Naive B cell (primary cell): ENCODE measurements around the gene DLX1. TPM values are rescaled to one million over a fixed set of nuclear protein-coding genes. Genes with fewer than 3 reads are reported as not detected.

Source experiments
- ATAC-seq, 2 donors: fragments of 150-1000 bp; cut with Tn5 transposase; 2 replicates each; pipeline ENCODE4 v1.10.0; 2021; ENCODE audit warnings: low read depth in 2 of 2, mild to moderate bottlenecking in 2 of 2, moderate library complexity in 2 of 2
- DNase-seq: peaks from one replicate; pipeline ENCODE4 v3.0.0; 2022
- H3K27ac Mint-ChIP-seq, 6 donors: one replicate each; pipeline ENCODE4 v1.8.0; 2020 to 2022; ENCODE audit warnings: mild to moderate bottlenecking in 6 of 6, mixed read lengths in 6 of 6, moderate library complexity in 5 of 6, inconsistent platforms in 2 of 6
- H3K27me3 Mint-ChIP-seq, 3 donors: one replicate each; pipeline ENCODE4 v1.8.0; 2021 to 2022; ENCODE audit warnings: mixed read lengths in 3 of 3, mild to moderate bottlenecking in 1 of 3
- H3K36me3 Mint-ChIP-seq, 2 donors: one replicate each; pipeline ENCODE4 v1.8.0; 2020 to 2022; ENCODE audit warnings: mixed read lengths in 2 of 2, inconsistent platforms in 1 of 2, mild to moderate bottlenecking in 1 of 2
- H3K4me1 Mint-ChIP-seq, 3 donors: one replicate each; pipeline ENCODE4 v1.8.0; 2020 to 2022; ENCODE audit warnings: mixed read lengths in 3 of 3, inconsistent platforms in 1 of 3, mild to moderate bottlenecking in 1 of 3, moderate library complexity in 1 of 3
- H3K4me3 Mint-ChIP-seq, 8 donors: one replicate each; pipeline ENCODE4 v1.8.0; 2020 to 2022; ENCODE audit warnings: mild to moderate bottlenecking in 8 of 8, mixed read lengths in 8 of 8, moderate library complexity in 8 of 8, inconsistent platforms in 2 of 8
- H3K9me3 Mint-ChIP-seq, 7 donors: one replicate each; pipeline ENCODE4 v1.8.0; 2020 to 2022; ENCODE audit warnings: mixed read lengths in 7 of 7, mild to moderate bottlenecking in 5 of 7, inconsistent platforms in 2 of 7, moderate library complexity in 1 of 7
- polyA plus RNA-seq, 6 donors: library from polyadenylated mRNA; unstranded; fragments of 300-500 nt; fragmentation: Illumina TruSeq; gene quantifications; one replicate each; pipeline ENCODE4 v1.2.3, GENCODE V29; 2021; ENCODE audit warnings: low read depth in 6 of 6

Gene DLX1
- polyA plus RNA-seq, 6 donors from 2014 or later = not detected

DNA sequence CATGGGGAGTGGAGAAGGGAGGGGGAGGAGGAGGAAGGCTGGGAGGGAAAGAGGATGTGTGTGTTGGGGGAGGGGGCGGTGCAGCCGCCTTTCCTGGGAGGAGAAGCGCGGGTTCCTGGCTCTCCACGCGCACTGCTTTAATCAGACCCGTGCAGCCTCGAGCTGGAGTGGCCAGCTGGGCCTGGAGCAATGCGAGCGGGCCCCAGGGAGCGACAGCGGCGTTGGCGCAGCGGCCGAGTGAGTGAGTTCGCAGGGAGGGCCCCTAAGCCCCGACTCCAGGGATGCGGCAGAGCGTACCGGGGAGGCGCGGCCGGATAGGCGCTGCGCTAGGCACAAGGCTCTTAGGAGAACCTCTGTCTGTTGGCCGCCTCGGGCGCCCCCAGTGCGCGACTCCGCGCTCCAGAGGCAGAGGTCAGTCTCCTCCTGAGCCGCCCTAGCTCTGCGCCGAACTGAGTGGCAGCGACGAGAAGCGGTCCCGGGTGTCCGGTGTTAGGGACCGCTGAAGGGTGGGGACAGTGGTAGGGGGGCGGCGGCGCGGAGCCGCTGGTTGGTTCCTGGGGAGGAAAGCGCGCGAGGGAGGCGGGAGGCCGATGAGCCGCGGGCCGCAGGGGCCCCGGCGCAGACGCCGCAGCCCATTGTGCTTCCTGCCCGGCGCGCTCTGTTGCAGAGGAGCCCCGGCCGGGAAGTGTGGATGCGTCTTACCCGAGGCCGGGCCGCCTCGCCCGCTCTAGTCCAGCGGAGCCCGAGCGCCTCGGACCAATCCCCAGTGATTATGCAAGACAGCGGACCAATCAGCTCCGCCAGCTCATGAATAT is 455 bp upstream of the DLX1 start:
- peaks cover 19 to 46% (median 33%) of the 10 kb centered on the region in 3 donors for H3K4me1 Mint-ChIP-seq
- H3K36me3 Mint-ChIP-seq = peaks cover 7 to 14% of the 10 kb centered on the region in 2 donors
- peak overlapping the region in 5 of 6 donors; percentile 84 to 96 (median 95) for H3K27ac Mint-ChIP-seq
- DNase-seq = no peak
- peaks cover 76 to 93% (median 84%) of the 10 kb centered on the region in 3 donors for H3K27me3 Mint-ChIP-seq
- H3K9me3 Mint-ChIP-seq = peaks cover 0 to 49% (median 39%) of the 10 kb centered on the region in 7 donors
- peak; percentile 32 to 60 for ATAC-seq
- H3K4me3 Mint-ChIP-seq = peak overlapping the region; percentile 73 to 88 (median 85)

DNA sequence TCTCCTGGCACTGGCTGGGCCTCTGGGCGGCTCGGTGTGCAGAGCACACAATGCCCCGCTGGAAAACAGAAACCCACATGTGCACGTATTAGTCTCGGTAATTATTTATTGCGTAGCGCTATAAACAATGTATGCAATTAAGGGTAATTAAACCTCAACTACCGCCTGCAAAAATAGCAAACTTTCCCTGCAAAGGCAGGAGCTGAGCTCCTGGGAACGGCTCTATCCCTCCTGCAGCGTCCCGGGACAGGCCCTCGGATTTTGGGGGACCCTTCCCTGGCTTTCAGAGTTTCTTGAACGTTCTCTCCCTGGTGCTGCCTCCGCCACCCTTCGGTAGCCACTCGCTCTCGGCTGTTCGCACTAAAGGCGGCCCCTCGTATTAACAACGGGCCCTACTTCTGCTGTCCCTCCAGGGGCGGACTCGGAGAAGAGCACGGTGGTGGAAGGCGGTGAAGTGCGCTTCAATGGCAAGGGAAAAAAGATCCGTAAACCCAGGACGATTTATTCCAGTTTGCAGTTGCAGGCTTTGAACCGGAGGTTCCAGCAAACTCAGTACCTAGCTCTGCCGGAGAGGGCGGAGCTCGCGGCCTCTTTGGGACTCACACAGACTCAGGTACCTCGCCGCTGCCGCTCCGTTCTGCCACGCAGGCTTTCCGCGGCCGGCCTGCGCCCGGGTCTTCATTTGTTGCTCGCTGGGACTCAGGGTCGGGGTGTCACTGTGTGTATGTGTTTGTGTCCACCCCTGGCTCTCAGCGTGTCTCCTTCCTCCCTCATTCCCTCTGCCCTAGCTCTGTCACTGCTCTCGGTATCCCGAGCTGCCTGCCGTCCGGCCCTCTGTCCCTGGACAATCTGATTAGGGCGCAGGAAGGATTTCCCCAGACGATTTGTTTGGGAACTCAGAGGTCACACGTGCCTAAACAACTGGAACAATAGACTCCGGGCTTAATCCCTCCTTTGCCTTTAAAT is 1.2 kb downstream of the DLX1 start:
- peak overlapping the region; percentile 30 to 88 (median 73) for H3K4me3 Mint-ChIP-seq
- H3K36me3 Mint-ChIP-seq = peaks cover 7 to 14% of the 10 kb centered on the region in 2 donors
- peaks cover 70 to 88% (median 82%) of the 10 kb centered on the region in 3 donors for H3K27me3 Mint-ChIP-seq
- peaks cover 0 to 36% (median 30%) of the 10 kb centered on the region in 7 donors for H3K9me3 Mint-ChIP-seq
- peaks cover 19 to 40% (median 28%) of the 10 kb centered on the region in 3 donors for H3K4me1 Mint-ChIP-seq
- ATAC-seq (peak; percentile 20 to 34), DNase-seq (no peak)
- H3K27ac Mint-ChIP-seq = peak overlapping the region in 5 of 6 donors; percentile 80 to 99 (median 94)

DNA sequence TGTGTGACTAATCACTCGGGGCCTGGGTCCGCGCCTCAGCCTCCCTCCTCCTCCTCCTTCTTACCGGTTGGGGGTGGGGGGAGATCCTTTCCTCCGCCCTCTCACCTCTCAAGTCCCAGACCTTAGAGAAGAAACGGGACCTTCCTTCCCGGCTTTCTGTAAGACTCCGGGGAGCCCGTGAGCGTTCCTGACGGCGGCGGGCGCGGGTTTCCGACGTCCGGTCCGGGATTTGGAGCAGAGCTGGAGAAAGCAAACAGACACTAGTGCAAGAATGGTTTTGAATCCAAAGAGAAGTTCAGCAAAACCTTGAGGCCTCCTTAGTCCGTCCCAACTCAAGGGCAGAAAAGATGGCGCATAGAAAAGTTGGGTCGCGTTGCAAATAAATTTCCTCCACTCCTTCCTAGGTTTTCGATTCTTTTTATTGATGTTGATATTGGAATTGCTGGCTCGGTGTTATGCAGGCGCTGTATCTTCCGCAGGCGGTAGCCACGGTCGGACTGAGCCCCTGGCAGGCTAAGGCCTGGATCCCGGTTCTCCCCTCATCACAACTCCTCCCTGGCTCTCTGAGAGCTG is 2.0 kb downstream of the DLX1 start:
- H3K4me1 Mint-ChIP-seq = peaks cover 19 to 40% (median 28%) of the 10 kb centered on the region in 3 donors
- peak overlapping the region in 5 of 6 donors; percentile 38 to 99 (median 94) for H3K27ac Mint-ChIP-seq
- peaks cover 70 to 88% (median 88%) of the 10 kb centered on the region in 3 donors for H3K27me3 Mint-ChIP-seq
- H3K4me3 Mint-ChIP-seq = peak overlapping the region in 7 of 8 donors; percentile 15 to 84 (median 68)
- H3K9me3 Mint-ChIP-seq = peaks cover 0 to 43% (median 30%) of the 10 kb centered on the region in 7 donors
- peaks cover 7 to 14% of the 10 kb centered on the region in 2 donors for H3K36me3 Mint-ChIP-seq
- DNase-seq (no peak), ATAC-seq (no peak)

DNA sequence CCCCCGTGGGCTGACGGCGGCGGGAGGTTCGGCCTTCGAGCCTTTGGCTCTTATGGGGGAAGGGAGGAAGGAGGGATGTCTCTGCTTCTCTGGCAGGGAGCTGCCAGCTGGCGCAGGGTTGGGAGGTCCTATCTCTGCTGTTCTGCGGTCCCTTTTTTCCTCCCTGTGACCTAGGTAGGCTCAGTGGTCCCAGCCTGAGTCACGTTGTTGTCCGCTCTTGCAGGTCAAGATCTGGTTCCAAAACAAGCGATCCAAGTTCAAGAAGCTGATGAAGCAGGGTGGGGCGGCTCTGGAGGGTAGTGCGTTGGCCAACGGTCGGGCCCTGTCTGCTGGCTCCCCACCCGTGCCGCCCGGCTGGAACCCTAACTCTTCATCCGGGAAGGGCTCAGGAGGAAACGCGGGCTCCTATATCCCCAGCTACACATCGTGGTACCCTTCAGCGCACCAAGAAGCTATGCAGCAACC is 2.5 kb downstream of the DLX1 start:
- no peak for DNase-seq

DNA sequence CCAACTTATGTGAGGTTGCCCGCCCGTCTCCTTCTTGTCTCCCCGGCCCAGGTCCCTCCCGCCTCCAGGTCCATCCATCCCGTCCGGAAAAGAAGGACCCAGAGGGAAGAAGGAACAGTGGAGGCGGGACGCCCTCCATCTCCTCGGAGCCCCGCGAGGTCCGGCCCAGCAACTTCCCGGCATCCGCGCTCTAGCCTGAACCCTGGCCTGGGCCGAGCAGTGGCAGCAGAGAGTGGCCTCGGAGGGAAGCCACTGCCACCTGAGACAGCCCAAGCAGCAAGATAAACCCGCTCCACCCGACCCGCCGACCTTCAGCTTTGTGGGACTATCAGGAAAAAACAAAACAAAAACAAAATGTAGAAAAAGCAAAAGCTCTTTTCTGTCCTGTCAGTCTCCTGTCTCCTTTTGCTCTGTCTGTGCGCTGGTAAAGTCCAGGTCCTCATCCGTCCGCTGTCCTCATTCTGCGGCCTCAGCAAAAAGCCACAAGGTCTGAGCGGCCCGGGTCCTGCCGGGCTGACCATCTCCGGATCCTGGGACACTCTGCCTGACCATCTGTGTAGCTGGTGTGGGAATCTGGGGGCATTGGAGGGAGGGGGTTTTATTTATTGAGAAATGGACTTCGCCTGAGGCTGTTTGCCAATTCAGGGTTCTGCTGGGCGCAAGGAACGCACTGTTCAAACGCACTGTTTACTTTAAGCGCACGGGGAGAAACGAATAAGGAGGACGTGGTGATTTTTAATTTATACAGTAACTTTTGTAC is 3.1 kb downstream of the DLX1 start:
- peaks cover 2 to 48% (median 34%) of the 10 kb centered on the region in 7 donors for H3K9me3 Mint-ChIP-seq
- H3K36me3 Mint-ChIP-seq = peaks cover 7 to 22% of the 10 kb centered on the region in 2 donors
- no peak for DNase-seq
- H3K27ac Mint-ChIP-seq = peak overlapping the region in 4 of 6 donors; percentile 84 to 99 (median 94)
- ATAC-seq = no peak
- H3K27me3 Mint-ChIP-seq = peaks cover 78 to 91% (median 88%) of the 10 kb centered on the region in 3 donors
- peak overlapping the region; percentile 26 to 84 (median 72) for H3K4me3 Mint-ChIP-seq
- peaks cover 23 to 40% (median 28%) of the 10 kb centered on the region in 3 donors for H3K4me1 Mint-ChIP-seq

More for the DNA sequence above, 2.5 kb downstream of the DLX1 start:
- Mint-ChIP-seq H3K36me3 (peaks cover 7 to 16% of the 10 kb centered on the region in 2 donors), H3K9me3 (peaks cover 2 to 48% (median 32%) of the 10 kb centered on the region in 7 donors), H3K4me3 (peak overlapping the region in 6 of 8 donors; percentile 31 to 84 (median 52)), H3K27ac (peak overlapping the region in 4 of 6 donors; percentile 84 to 99 (median 94)), H3K27me3 (peaks cover 72 to 88% (median 88%) of the 10 kb centered on the region in 3 donors), H3K4me1 (peaks cover 19 to 40% (median 28%) of the 10 kb centered on the region in 3 donors)
- no peak for ATAC-seq

DNA sequence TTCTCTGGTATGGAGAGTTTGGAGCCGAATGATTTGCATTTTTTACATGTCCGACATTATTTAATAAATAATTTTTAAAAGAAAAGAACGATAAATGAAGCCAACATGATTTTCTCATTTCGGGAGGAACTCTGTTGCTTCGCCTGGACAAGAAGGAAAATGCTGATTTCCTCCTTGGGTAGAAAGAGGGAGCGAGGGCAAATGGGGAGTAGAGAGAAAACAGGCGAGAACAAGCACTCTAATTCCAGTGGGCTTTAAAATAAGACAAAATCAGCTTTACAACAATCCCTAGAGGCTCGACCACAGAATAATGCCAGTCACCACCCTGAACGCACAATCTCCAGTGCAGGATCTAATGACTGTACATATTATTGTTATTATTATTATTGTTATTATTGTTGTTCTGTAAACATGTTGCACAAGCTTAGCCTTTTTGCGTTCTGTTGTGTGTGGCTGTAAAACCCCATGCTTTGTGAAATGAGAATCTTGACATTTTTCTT is 3.7 kb downstream of the DLX1 start:
- Mint-ChIP-seq H3K4me1 (peaks cover 18 to 34% (median 23%) of the 10 kb centered on the region in 3 donors), H3K4me3 (peak overlapping the region in 3 of 8 donors; percentile 68 to 84 (median 84)), H3K27ac (peak overlapping the region in 3 of 6 donors; percentile 84 to 99 (median 95)), H3K27me3 (peaks cover 78 to 91% (median 88%) of the 10 kb centered on the region in 3 donors), H3K36me3 (peaks cover 7 to 28% of the 10 kb centered on the region in 2 donors), H3K9me3 (peaks cover 2 to 49% (median 33%) of the 10 kb centered on the region in 7 donors)
- DNase-seq = no peak
- ATAC-seq = no peak

DNA sequence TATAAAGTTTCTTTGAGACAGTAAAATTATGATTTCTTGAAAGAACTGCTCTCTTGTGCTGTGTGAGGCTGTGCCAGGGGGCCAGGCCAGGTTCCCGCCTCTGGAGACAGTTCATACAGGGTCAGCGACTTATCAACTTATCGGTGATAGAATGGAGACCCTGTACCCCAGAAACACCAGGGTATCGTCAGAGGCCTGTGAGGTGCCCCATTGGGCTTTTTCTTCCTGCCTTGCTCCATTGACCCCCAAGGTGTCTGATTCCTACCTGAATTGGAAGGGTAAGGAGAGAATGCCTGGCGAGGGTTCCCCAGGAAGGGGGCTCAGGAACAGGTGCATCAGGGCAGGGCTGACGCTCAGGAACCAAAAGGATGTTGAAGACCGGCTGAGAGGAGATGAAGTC is 4.3 kb downstream of the DLX1 start:
- Mint-ChIP-seq H3K27me3 (peaks cover 76 to 88% (median 85%) of the 10 kb centered on the region in 3 donors), H3K9me3 (peaks cover 2 to 51% (median 33%) of the 10 kb centered on the region in 7 donors), H3K4me3 (peak overlapping the region in 4 of 8 donors; percentile 5 to 84 (median 66)), H3K4me1 (peaks cover 16 to 28% (median 17%) of the 10 kb centered on the region in 3 donors), H3K27ac (peak overlapping the region in 4 of 6 donors; percentile 23 to 93 (median 44)), H3K36me3 (peaks cover 7 to 31% of the 10 kb centered on the region in 2 donors)
- ATAC-seq (no peak), DNase-seq (no peak)

DNA sequence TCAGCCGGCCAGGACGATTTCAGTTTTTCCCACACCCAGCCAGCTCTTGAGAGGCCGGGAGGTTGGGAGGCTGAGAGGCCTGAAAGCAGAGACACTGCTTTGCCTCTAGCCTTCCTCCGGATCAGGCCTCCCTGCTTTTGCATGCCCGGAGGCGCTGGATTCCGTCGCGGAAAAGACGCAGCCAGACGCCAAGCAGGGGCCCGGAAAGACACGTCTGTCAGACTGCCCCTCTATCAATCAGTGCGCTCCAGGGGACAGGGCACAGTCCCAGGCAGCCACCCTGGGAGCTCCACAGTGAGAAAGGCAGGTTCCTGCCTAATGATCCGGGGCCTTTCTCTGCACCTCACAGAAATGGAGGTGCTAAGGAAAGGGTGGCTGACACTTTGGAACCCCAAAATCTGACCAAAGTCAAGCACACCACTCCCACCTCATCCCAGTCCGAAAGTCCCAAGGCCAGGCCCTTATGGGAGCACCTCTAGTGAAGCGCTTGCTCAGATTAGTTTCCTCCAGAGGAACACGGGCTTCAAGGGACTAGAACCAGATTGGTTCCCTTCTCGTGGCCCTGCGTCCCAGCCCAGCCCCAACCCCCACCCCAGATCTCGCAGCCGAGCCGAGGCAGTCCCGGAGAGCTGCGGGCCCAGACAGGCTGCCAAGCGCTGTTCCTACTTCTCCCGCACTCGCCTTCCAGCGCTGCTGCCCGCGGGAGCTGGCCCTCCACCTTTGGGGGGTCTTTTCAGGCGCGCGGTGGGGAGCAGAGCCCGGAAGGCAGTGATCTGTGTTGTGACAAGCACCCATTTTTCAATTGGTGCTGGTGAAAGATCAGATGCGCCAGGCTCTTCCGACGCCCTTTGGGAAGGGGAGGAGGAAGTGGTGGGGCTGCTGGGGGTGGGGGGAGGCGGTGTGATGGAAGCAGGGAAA is 5.0 kb downstream of the DLX1 start:
- H3K27ac Mint-ChIP-seq = peak overlapping the region in 4 of 6 donors; percentile 23 to 93 (median 66)
- ATAC-seq = no peak

DNA sequence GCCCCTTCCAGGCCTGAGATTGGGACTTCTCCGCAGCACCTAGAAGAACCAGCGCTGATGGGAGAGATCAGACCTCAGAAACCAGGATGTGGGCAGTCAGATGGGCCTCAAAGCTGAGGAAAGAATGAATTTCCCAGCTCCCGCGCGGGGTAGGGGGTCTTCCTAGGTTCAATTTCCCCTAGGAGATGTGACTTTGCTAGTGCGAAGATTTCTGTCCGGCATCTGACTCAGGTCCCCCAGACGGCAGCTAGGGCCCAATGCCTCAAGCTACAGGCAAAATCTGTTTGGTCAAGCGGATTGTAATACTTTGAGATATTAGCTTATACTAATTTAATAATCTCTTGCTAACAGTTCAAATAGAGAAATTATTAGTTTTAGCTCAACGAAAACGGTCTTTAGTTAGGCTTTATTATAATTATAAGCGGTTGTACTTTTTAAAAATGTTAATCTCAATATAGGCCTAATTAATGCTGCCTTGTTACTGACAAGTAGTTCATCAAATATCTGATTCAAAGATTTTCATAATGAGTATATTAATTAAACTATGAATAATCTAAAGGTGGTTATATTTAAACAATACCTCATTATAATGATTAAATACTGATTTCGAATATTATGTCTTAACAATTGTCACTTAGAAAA is 5.8 kb downstream of the DLX1 start:
- DNase-seq = no peak
- H3K4me3 Mint-ChIP-seq = peak overlapping the region in 2 of 8 donors; percentile 54
- peak overlapping the region in 3 of 6 donors; percentile 53 to 88 (median 78) for H3K27ac Mint-ChIP-seq
- peaks cover 7 to 31% of the 10 kb centered on the region in 2 donors for H3K36me3 Mint-ChIP-seq
- peaks cover 15 to 26% (median 19%) of the 10 kb centered on the region in 3 donors for H3K4me1 Mint-ChIP-seq
- no peak for ATAC-seq
- H3K9me3 Mint-ChIP-seq = peaks cover 0 to 44% (median 29%) of the 10 kb centered on the region in 7 donors
- H3K27me3 Mint-ChIP-seq = peaks cover 76 to 85% (median 81%) of the 10 kb centered on the region in 3 donors

More for the DNA sequence above, 5.0 kb downstream of the DLX1 start:
- H3K4me3 Mint-ChIP-seq = peak overlapping the region in 5 of 8 donors; percentile 8 to 84 (median 54)
- peaks cover 2 to 49% (median 33%) of the 10 kb centered on the region in 7 donors for H3K9me3 Mint-ChIP-seq
- H3K4me1 Mint-ChIP-seq = peaks cover 13 to 26% (median 18%) of the 10 kb centered on the region in 3 donors
- peaks cover 73 to 85% (median 81%) of the 10 kb centered on the region in 3 donors for H3K27me3 Mint-ChIP-seq
- no peak for DNase-seq
- peaks cover 7 to 31% of the 10 kb centered on the region in 2 donors for H3K36me3 Mint-ChIP-seq
